Tibial artery (tissue), 4 donors: ENCODE data around the gene SPG11.

Experiments
- DNase-seq, 2 donors: peaks; one replicate each; pipeline ENCODE4 v3.0.0-alpha.2; 2019
- H3K27ac ChIP-seq, 2 donors: fragments of 200-600 bp; sonication (generic) in 1 of 2; 1 replicate in 1 of 2; 2 replicates in 1 of 2; pipeline ENCODE4 v1.5.1; 2018 to 2019; ENCODE audit warnings: mild to moderate bottlenecking in 1 of 2
- H3K27me3 ChIP-seq, 2 donors: fragments of 200-600 bp; sonication (generic) in 1 of 2; one replicate each; pipeline versions ENCODE4 v1.5.1 to v1.6.0; 2016 to 2019
- H3K36me3 ChIP-seq, 3 donors: fragments of 200-600 bp; sonication (generic) in 2 of 3; one replicate each; pipeline ENCODE4 v1.5.1; 2016 to 2019; ENCODE audit warnings: mild to moderate bottlenecking in 2 of 3
- H3K4me1 ChIP-seq, 4 donors: fragments of 200-600 bp; sonication (generic) in 2 of 4; 1 replicate in 3 of 4; 2 replicates in 1 of 4; pipeline ENCODE4 v1.5.1; 2016 to 2019
- H3K4me3 ChIP-seq, 2 donors: fragments of 200-600 bp; sonication (generic) in 1 of 2; 1 replicate in 1 of 2; 2 replicates in 1 of 2; pipeline ENCODE4 v1.5.1; 2018 to 2019; ENCODE audit warnings: mild to moderate bottlenecking in 2 of 2
- H3K9me3 ChIP-seq, 3 donors: fragments of 200-600 bp; sonication (generic) in 1 of 3; one replicate each; pipeline ENCODE4 v1.5.1; 2016 to 2019
- intact Hi-C: fragments of 100-400 bp; cut with DNase I; formaldehyde crosslinking; loops from one replicate; pipeline ENCODE4 v1.15.0; 2023; ENCODE audit warnings: low total_unique reads
- TF ChIP-seq, protein P1 (sequence below), 2 experiments: fragments of 200-600 bp in 1 of 2; fragments of 450-650 bp in 1 of 2; IDR thresholded peaks; one replicate each; pipeline ENCODE4 v1.5.1; 2017 to 2019; ENCODE audit warnings: antibody characterized with exemption in 2 of 2, mild to moderate bottlenecking in 1 of 2, moderate library complexity in 1 of 2

SPG11 gene

DNA sequence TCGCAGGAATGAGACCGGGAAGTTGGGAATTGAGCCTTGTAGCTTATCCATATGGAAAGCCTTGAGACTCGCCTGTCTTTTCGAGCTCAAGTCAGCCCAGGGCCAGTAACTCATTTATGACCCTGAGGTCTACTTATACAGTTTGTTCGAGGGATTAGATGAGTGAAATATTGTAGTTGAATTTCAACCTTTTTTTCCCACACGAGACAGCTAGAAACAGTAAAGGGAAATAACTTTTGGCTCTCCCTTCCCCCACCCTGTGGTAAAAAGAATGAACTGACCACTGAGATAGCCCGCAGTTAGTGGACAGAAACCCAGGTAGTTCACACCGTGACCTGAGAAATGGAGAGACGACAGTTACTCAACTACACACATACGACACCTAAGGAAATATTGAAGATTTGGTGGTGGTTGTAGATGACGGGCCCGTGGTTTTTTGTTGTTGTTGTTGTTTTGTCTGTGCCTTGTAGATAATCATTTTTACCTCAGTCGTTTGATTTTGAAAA is 125.7 kb downstream of the SPG11 start:
- H3K4me3 ChIP-seq = peak overlapping the region; percentile 73 to 95
- intact Hi-C loops = no loop called here
- peaks cover 0 to 62% (median 37%) of the 10 kb centered on the region in 4 donors for H3K4me1 ChIP-seq
- no peaks in the 10 kb centered on the region for H3K27me3 ChIP-seq
- TF ChIP-seq, protein P1, sequence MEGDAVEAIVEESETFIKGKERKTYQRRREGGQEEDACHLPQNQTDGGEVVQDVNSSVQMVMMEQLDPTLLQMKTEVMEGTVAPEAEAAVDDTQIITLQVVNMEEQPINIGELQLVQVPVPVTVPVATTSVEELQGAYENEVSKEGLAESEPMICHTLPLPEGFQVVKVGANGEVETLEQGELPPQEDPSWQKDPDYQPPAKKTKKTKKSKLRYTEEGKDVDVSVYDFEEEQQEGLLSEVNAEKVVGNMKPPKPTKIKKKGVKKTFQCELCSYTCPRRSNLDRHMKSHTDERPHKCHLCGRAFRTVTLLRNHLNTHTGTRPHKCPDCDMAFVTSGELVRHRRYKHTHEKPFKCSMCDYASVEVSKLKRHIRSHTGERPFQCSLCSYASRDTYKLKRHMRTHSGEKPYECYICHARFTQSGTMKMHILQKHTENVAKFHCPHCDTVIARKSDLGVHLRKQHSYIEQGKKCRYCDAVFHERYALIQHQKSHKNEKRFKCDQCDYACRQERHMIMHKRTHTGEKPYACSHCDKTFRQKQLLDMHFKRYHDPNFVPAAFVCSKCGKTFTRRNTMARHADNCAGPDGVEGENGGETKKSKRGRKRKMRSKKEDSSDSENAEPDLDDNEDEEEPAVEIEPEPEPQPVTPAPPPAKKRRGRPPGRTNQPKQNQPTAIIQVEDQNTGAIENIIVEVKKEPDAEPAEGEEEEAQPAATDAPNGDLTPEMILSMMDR (IDR thresholded peaks at IDR 0.05) = no peak
- peaks cover 0 to 11% (median 0%) of the 10 kb centered on the region in 3 donors for H3K36me3 ChIP-seq
- no peak for DNase-seq
- H3K9me3 ChIP-seq = no peaks in the 10 kb centered on the region
- peak overlapping the region; percentile 97 to 99 for H3K27ac ChIP-seq

DNA sequence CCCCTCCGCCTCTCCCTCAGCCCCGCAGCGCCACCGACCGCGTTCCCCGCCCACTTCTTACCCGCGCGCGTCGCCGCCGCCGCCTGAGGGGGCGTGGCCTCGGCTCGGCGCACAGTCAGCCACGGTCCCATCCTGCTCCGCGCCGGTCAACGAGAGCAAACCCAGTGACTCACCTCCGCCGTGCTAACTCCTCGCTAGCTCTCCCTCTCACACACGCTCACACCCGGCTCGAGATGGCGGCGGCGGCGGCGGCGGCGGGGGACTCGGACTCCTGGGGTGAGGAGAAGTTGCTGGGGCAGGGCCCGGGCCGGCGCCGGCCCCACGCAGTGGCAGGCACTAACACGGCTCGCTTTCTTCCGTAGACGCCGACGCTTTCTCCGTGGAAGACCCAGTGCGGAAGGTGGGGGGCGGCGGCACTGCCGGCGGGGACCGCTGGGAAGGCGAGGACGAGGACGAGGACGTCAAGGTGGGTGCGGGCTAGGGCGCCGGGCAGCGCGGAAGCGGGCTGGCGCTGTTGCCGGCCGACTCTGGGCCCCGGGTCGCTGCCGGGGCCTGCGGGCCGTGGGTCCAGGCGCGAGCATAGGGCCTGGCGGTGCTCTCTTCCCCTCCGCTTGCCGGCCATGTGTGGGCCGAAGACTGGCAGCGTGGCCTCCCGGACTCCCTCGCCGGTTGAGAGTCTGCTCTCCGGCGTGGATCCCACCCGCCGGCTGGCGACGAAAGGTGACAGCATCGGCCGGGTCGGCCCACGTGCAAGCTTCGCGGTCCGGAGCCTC is 126.3 kb downstream of the SPG11 start, which contains the start of gene EIF3J:
TSS of gene EIF3J (plus strand) at position 186 of the 773 bp plus-strand sequence. CDS start at position 234, 48 bp downstream.
- Histone ChIP-seq H3K27ac (peak within 1 kb of the TSS; percentile 97 to 99), H3K4me3 (peak within 1 kb of the TSS; percentile 73 to 95), H3K36me3 (peaks cover 0 to 17% (median 0%) of the 10 kb centered on the region in 3 donors), H3K27me3 (no peaks in the 10 kb centered on the region), H3K4me1 (peaks cover 0 to 55% (median 32%) of the 10 kb centered on the region in 4 donors), H3K9me3 (no peaks in the 10 kb centered on the region)
- TF ChIP-seq, protein P1 (IDR thresholded peaks at IDR 0.05) = peak in 1 of 2 experiments; percentile 16
- intact Hi-C loops = no loop called here
- peak; percentile 96 to 98 for DNase-seq

DNA sequence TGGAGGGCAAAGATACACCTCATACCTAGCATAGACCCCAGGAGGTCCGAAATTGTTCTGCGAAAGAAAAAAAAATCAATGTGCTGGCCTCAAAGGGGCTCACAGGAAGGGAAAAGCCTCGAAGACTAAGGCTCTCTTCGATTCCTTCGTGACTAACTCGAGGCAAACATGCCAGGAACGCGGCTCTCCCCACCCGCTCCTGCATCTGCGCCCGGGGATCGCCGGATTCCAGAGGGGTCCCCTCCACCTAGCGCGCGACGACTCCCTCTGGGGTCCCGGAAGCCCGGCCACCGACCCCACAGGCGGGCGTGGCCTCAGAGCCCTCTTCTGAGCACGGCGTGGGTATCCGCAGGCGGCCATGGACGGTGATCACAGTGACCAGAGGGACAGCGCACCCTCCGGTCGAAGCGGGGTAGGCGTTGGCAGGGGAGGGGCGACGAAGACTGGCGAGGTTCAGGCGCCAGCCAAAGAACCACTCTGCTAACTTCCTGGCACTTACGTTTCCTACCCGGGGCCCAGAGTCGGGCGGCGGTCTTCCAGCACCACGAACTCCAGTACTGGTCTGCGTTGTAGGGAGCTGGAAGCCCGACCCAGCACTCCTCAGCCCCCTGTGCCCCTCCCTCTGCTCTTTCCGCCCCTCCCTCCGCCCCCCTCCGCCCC is 127.0 kb downstream of the SPG11 start:
- H3K9me3 ChIP-seq = no peaks in the 10 kb centered on the region
- intact Hi-C loops = no loop called here
- TF ChIP-seq, protein P1 (IDR thresholded peaks at IDR 0.05) = peak; percentile 43 to 48
- H3K4me3 ChIP-seq = peak overlapping the region; percentile 73 to 95
- no peaks in the 10 kb centered on the region for H3K27me3 ChIP-seq
- H3K36me3 ChIP-seq = peaks cover 0 to 20% (median 0%) of the 10 kb centered on the region in 3 donors
- H3K27ac ChIP-seq = peak overlapping the region; percentile 97 to 99
- DNase-seq = peak; percentile 90 to 93
- H3K4me1 ChIP-seq = peaks cover 0 to 48% (median 26%) of the 10 kb centered on the region in 4 donors

DNA sequence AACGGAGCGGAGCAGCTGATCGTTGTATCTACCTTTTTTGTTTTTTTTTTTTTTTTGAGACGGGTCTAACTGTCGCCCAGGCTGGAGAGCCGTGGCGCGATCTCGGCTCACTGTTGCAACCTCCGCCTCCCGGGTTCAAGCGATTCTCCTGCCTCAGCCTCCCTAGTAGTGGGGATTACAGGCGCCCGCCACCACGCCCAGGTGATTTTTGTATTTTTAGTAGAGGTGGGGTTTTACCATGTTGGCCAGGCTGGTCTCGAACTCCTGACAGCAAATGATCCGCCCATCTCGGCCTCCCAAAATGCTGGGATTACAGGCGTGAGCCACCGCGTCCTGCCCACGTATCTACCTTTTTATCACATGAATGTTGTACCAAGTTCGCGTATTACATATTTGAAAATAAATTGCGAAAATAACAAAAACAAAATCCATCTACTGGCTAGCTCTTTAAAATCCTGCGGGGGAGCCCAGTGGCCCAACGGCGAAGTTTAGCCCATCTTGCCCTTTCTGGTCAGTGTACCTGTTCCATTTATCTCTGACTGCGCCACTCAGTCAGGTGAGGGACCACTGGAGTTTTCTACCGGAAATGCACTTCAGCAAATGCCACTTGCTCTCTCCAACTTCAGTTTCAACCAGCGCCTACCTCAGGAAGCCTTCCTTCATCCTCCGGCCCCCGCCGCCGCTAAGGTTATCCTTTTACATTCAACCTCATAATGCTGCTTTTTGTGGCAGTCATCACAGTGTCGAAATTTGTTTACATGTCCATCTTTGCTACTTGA is 127.8 kb downstream of the SPG11 start:
- Histone ChIP-seq H3K27me3 (no peaks in the 10 kb centered on the region), H3K27ac (peak overlapping the region; percentile 97 to 99), H3K4me1 (peaks cover 0 to 41% (median 22%) of the 10 kb centered on the region in 4 donors), H3K36me3 (peaks cover 0 to 20% (median 0%) of the 10 kb centered on the region in 3 donors), H3K9me3 (no peaks in the 10 kb centered on the region), H3K4me3 (peak overlapping the region; percentile 73 to 95)
- DNase-seq = no peak
- intact Hi-C loops = no loop called here
- TF ChIP-seq, protein P1 (IDR thresholded peaks at IDR 0.05) = no peak

DNA sequence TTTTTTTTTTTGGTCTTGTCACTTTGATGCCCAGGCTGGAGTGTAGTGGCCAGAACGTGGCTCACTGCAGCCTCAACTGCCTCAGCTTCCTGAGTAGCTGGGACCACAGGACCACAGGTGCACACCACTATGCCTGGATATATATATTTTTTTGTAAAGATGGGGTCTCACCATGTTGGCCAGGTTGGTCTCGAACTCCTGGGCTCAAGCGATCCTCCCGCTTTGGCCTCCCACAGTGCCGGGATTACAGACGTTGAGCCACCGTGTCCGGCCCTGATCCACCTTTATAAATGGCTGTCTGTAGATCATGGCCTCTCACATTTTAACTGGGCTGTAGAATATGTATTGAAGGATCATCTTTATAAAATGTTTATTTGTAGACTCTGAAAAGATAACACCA is 128.4 kb downstream of the SPG11 start:
- DNase-seq = no peak
- Histone ChIP-seq H3K9me3 (no peaks in the 10 kb centered on the region), H3K36me3 (peaks cover 0 to 20% (median 0%) of the 10 kb centered on the region in 3 donors), H3K4me1 (peaks cover 0 to 36% (median 22%) of the 10 kb centered on the region in 4 donors), H3K27ac (no peak overlapping the region), H3K4me3 (no peak overlapping the region), H3K27me3 (no peaks in the 10 kb centered on the region)
- intact Hi-C loops = no loop called here
- TF ChIP-seq, protein P1 (IDR thresholded peaks at IDR 0.05) = no peak
